ENCODE measurements around the gene CIP2A. TPM values are rescaled to one million over a fixed set of nuclear protein-coding genes. Genes with fewer than 3 reads are reported as not detected.

Gene CIP2A
- total RNA-seq, 1 donor, result 39.2 TPM

GRCh38 chr3:108605491-108605890 is 16.3 kb upstream of the CIP2A start:
- H3K4me3 ChIP-seq (ENCODE audit: low read depth, low read length), result no peak overlapping the region
- DNase-seq (ENCODE audit: low read depth), result no peak
- no peak for TF ChIP-seq CTCF (IDR thresholded peaks at IDR 0.05; ENCODE audit: insufficient read depth, low read length)

- TF ChIP-seq CTCF (IDR thresholded peaks at IDR 0.05; ENCODE audit: insufficient read depth, low read length), result no peak
- no peak overlapping the region for H3K4me3 ChIP-seq (ENCODE audit: low read depth, low read length)
- no peak for DNase-seq (ENCODE audit: low read depth)
These were observed 15.8 kb upstream of the CIP2A start for GRCh38 chr3:108605028-108605427.

GRCh38 chr3:108603691-108604090 is 14.5 kb upstream of the CIP2A start:
- DNase-seq (ENCODE audit: low read depth), result no peak
- H3K4me3 ChIP-seq (ENCODE audit: low read depth, low read length), result no peak overlapping the region
- TF ChIP-seq CTCF (IDR thresholded peaks at IDR 0.05; ENCODE audit: insufficient read depth, low read length), result no peak

- no peak overlapping the region for H3K4me3 ChIP-seq (ENCODE audit: low read depth, low read length)
- no peak for DNase-seq (ENCODE audit: low read depth)
- no peak for TF ChIP-seq CTCF (IDR thresholded peaks at IDR 0.05; ENCODE audit: insufficient read depth, low read length)
These were observed 13.7 kb upstream of the CIP2A start for GRCh38 chr3:108602935-108603294.

- DNase-seq (ENCODE audit: low read depth), result no peak
- no peak for TF ChIP-seq CTCF (IDR thresholded peaks at IDR 0.05; ENCODE audit: insufficient read depth, low read length)
- no peak overlapping the region for H3K4me3 ChIP-seq (ENCODE audit: low read depth, low read length)
These were observed 13.2 kb upstream of the CIP2A start for GRCh38 chr3:108602249-108602934.

GRCh38 chr3:108599677-108600409 is 10.6 kb upstream of the CIP2A start:
- no peak overlapping the region for H3K4me3 ChIP-seq (ENCODE audit: low read depth, low read length)
- DNase-seq (ENCODE audit: low read depth), result no peak
- TF ChIP-seq CTCF (IDR thresholded peaks at IDR 0.05; ENCODE audit: insufficient read depth, low read length), result no peak
